Measurements from ENCODE around the gene PARP1.

PARP1 gene

DNA sequence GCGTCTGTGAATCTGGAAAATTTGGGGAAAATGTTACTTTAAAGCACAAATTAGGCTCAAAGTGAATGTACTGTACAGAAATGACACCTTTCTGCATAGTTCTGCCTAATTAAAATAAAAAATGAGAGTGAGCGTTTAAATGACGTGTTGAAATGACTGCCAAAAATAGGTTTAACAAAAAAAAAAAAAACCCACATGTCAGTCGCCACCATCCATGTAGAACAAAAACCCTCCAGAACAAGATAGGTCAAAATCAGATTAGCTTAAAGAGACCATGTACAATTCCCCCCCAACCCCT, 745 bp downstream of the PARP1 start:
- DNase-seq (ENCODE audit: low read depth in 2 of 2) = no peak

DNA sequence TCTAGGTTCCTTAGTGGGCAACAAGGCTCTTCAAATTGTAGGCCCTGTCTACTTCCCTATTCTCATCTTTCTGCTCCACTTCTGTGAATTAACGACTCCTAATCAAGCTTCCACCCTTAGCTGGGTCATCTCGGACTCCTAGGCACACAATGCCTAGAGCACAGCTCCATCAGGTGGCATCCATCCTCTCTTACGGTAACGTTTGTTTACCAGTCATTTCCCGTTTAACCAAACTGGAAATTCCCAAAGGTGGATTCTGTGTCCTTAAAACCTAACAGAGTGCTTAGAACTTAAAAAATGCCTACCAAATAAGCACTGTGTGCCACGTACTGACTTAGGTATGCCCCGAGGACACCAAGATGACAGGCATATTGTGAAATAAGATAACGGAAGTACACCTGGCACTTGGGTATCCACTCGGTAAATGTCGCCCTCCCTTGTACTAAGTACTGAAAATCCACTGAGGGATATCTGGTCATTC, 1.5 kb downstream of the PARP1 start:
- DNase-seq (ENCODE audit: low read depth in 2 of 2) = no peak

GRCh38 chr1:226405411-226405988, 2.4 kb downstream of the PARP1 start:
- DNase-seq (ENCODE audit: low read depth in 2 of 2) = no peak

GRCh38 chr1:226404904-226405222, 3.0 kb downstream of the PARP1 start:
- DNase-seq (ENCODE audit: low read depth in 2 of 2) = no peak

DNA sequence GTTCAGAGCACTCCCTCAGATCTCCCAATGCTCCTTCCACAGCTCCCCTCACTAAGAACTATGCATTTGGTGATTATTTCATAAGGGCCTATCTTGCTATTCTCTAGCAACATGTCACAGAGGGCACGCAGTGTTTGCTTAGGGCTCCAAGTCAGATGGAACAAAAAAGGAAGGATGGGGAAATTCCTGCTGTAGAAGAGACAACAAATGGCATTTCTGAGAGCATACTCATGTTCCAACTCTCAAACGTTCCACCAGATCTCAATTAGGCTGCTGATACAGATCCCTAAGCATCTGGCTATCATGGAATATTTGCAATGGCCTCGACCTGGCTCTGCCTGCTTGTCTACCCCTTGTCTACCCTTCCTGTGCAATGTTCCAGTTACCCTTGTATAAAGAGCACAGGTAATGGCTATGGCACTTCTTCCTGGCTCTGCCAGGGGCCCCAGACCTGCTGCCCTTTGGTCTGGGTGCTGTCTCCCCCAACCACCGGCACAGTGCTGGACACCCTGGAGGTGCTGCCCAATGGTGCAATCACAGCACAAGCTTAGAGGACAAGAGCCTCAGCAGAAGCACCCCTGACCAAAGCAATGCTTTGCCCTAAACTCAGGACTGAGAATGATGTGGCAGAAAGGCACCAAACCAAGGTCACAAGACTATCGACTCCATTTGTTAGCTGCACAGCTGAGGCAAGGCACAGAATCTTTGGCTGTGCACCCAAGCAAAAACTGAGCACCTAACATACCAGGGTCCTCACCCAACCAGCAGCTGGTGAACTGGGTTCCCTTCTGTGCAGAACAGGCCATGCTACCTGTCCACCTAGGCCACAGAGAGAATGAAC, 3.6 kb downstream of the PARP1 start:
- no peak for DNase-seq (ENCODE audit: low read depth in 2 of 2)

- no peak for DNase-seq (ENCODE audit: low read depth in 2 of 2)
Observed at GRCh38 chr1:226403201-226404034, 4.5 kb downstream of the PARP1 start.

- DNase-seq (ENCODE audit: low read depth in 2 of 2) = no peak
Observed at GRCh38 chr1:226402739-226403165, 5.1 kb downstream of the PARP1 start.

DNA sequence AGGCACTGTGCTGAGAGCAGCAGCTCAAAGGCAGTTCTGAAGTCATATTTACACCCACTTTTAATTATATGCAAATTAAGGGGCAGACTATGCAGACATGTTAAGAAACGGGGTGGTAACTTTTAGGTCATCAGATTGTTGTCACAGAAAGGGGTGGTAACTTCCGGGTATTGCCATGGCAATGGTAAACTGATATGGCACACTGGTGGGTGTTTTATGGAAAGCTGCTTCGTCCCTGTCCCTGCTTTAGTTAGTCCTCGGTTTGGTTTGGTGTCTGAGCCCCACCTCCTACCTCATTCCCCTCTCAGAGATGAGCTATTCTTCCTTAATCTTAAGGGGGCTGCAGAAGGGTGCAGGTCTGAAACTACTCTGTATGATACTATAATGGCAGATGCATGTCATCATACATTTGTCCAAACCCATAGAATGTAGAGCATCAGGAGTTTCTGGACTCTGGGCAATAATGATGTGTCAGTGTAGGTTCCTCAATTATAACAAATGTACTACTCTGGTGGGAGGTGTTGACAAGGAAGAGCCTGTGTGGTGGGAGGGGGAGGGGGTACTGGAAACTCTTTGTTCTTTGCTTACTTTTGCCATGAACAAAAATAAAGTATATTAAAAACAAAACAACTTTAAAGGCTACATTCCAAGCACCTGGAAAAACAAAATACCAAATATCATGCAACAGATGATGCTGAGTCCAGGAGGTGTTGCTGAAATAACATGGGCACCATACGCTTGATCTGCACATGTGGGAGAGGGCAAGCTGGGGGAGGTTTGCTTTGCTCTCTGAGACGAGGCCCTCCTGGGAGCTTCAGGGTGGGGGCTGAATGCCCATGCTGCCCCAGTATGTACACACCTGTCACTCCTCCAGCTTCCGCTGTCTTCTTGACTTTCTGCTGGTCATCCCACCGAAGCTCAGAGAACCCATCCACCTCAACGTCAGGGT, 6.3 kb downstream of the PARP1 start:
- DNase-seq (ENCODE audit: low read depth in 2 of 2) = no peak

- no peak for DNase-seq (ENCODE audit: low read depth in 2 of 2)
Observed at GRCh38 chr1:226400519-226401354, 7.2 kb downstream of the PARP1 start.

- no peak for DNase-seq (ENCODE audit: low read depth in 2 of 2)
Observed at GRCh38 chr1:226397955-226398636, 9.8 kb downstream of the PARP1 start.

DNA sequence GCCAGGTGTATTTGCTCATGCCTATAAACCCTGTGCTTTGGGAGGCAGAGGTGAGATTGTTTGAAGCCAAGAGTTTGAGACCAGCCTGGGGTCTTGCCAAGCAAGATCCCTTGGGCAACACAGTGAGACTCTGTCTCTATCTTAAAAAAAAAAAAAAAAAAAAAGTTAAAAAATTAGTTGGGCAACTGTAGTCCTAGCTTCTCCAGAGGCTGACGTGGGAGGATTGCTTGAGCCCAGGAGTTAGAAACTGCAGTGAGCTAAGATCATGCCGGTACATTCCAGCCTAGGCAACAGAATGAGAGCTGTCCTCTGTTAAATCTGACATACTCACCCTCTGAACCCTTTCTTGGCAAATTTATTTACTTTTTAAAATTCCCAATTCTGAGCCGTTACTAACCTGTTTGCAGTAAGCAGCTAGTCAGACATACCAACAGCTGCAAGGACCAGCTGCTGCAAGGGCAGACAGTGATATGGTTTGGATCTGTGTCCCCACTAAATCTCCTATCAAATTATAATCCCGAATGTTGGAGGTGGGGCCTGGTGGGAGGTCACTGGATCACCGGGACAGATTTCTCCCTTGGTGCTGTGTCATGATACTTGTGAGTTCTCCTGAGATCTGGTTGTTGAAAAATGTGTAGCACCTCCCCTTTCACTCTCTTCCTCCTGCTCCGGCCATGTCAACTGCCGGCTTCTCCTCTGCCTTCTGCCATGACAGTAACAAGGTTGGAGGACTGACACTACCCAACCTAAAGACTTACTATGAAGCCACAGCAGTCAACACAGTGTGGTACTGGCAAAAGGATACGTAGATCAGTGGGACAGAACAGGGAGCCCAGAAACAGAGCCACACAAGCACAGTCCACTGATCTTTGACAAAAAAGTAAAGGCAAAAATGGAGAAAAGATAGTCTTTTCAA, 10.6 kb downstream of the PARP1 start:
- DNase-seq (ENCODE audit: low read depth in 2 of 2) = no peak

DNA sequence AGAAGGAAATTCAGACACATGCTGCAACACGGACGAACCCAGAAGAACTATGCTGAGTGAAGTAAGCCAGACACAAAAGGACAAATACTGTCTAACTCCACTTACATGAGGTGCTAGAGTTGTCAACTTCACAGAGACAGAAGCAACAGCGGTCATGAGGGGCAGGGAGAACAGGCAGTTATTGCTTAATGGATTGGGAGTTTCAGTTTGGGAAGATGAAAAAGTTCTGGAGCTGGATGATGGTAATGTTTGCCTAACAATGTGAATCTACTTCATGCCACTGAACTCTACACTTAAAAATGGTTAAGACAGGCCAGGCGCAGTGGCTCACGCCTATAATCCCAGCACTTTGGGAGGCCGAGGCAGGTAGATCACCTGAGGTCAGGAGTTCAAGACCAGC, 12.1 kb downstream of the PARP1 start:
- no peak for DNase-seq (ENCODE audit: low read depth in 2 of 2)

- DNase-seq (ENCODE audit: low read depth in 2 of 2) = no peak
Observed at GRCh38 chr1:226394462-226394861, 13.4 kb downstream of the PARP1 start.

GRCh38 chr1:226390681-226391080, 17.2 kb downstream of the PARP1 start:
- DNase-seq (ENCODE audit: low read depth in 2 of 2) = no peak

- DNase-seq (ENCODE audit: low read depth in 2 of 2) = no peak
Observed at GRCh38 chr1:226388131-226388530, 19.8 kb downstream of the PARP1 start.

DNA sequence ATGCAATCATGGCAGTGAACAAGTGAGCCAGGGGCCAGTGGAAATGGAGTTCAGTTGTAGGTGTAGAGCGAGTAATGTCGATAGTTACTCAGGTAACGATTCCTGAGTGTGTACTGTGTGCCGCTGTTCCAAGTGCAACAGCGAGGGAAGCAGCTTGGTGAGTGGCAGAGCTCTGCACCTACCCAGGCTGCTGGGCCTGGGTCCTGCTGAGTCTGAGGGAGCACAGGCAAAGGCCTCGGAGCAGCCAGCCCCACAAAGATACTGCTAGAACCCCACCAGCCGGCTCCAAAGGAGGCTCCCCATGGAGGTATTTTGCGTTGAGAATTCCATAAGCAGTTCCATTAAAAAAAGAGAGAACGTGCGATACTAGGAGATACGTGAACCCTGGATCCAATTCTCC, 23.2 kb downstream of the PARP1 start:
- no peak for DNase-seq (ENCODE audit: low read depth in 2 of 2)

DNA sequence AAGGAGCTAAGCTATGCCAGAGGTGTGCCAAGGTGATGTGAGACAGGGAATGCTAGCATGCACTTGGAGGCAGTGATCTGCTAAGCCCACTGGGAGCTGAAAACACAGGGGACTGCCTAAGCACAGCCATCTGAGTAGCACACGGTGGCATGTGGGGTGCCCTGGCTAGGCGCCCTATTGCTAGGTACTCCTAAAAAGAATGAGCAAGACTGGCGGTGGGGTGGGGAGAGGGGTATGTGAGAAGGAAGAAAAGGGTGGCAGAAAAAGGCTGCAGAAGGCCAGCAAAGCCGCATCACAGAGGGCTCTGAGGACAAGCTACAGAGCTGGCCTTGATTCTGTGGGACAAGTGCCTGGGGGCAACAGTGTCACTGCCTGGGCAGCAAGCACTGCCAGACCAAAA, 23.9 kb downstream of the PARP1 start:
- no peak for DNase-seq (ENCODE audit: low read depth in 2 of 2)

DNA sequence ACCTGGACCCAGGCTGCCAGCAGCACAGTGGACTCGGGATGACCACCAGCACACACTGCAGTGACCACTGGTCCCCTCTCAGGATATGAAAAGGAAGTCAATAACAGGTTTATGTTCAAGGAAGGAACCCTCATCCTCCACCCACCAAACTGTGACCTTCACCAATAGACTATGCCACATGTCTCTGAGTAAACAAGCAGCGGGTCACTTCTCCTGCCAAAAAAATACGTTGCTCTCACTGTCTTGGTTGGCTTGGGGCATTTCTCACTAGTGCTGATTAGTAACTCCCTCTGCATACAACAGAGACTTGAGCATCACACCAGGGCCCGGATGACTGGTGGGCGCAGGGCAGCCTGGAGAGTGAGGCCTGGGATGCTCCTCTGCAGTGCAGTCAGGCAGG, 25.9 kb downstream of the PARP1 start:
- no peak for DNase-seq (ENCODE audit: low read depth in 2 of 2)
